ENCODE measurements around the gene GPR183.

GRCh38 chr13:99354371-99354951 is 47.3 kb upstream of the GPR183 start:
- TF ChIP-seq POLR2A (IDR thresholded peaks at IDR 0.05; ENCODE audit: low read depth, low read length) (no peak), TAF1 (IDR thresholded peaks at IDR 0.05; ENCODE audit: borderline replicate concordance, low read depth, low read length) (no peak), POLR2AphosphoS5 (IDR thresholded peaks at IDR 0.05; ENCODE audit: low read depth, low read length) (no peak)

All from GM12892 (cell line).